H1 (cell line): ENCODE data around the gene MUS81. TPM values are rescaled to one million over a fixed set of nuclear protein-coding genes. Genes with fewer than 3 reads are reported as not detected.

Experiments
- CTCF ChIA-PET: fragments of 300-600 bp; sonication (Branson Sonifier 250); formaldehyde crosslinking; loops from one replicate; lab custom pipeline; 2021; ENCODE audit not compliant: partially characterized antibody; lab: Charles Lee
- POLR2A ChIA-PET: fragments of 300-600 bp; sonication (Branson Sonifier 250); formaldehyde crosslinking; loops from one replicate; lab custom pipeline; 2021; ENCODE audit warnings: inconsistent platforms; ENCODE audit not compliant: partially characterized antibody; lab: Charles Lee
- DNase-seq, 2 experiments: peaks; one replicate each; pipeline versions ENCODE4 v3.0.0 to v3.0.0-alpha.2; 2010 to 2022; ENCODE audit warnings: low spot score in 2 of 2, low read depth in 1 of 2, mixed read lengths in 1 of 2
- FAIRE-seq: peaks from 2 replicates; lab custom pipeline; 2011; peaks lifted over from hg19 to GRCh38; lab: Jason Lieb, UNC
- H2AFZ ChIP-seq: 2 replicates; pipeline ENCODE4 v1.8.1; 2012; ENCODE audit warnings: low read length, inconsistent platforms
- H2AK5ac ChIP-seq: 2 replicates; pipeline ENCODE4 v1.6.1; 2013; ENCODE audit warnings: low read depth, low read length
- H2BK120ac ChIP-seq: replicated peaks from 2 replicates; pipeline ENCODE3; 2013; ENCODE audit warnings: low read depth, low read length, inconsistent platforms
- H2BK12ac ChIP-seq: 2 replicates; pipeline ENCODE4 v1.6.1; 2013; ENCODE audit warnings: low read depth, low read length
- H2BK15ac ChIP-seq: 2 replicates; pipeline ENCODE4 v1.6.1; 2013; ENCODE audit warnings: low read length
- H2BK20ac ChIP-seq: 2 replicates; pipeline ENCODE4 v1.6.1; 2013; ENCODE audit warnings: low read length
- H2BK5ac ChIP-seq: 2 replicates; pipeline ENCODE4 v1.6.1; 2013; ENCODE audit warnings: low read depth, low read length
- H3K14ac ChIP-seq: 2 replicates; pipeline ENCODE4 v1.6.1; 2013; ENCODE audit warnings: inconsistent platforms; ENCODE audit not compliant: insufficient read length
- H3K18ac ChIP-seq: 2 replicates; pipeline ENCODE4 v1.6.1; 2013; ENCODE audit warnings: low read length; ENCODE audit errors: extremely low read depth
- H3K23ac ChIP-seq: 2 replicates; pipeline ENCODE4 v1.6.1; 2013; ENCODE audit warnings: inconsistent platforms; ENCODE audit not compliant: insufficient read length
- H3K23me2 ChIP-seq: 2 replicates; pipeline ENCODE4 v1.6.1; 2013; ENCODE audit warnings: low read depth, low read length
- H3K27ac ChIP-seq: 2 replicates; pipeline ENCODE4 v1.6.1; 2011; ENCODE audit warnings: low read depth, low read length, inconsistent platforms
- H3K27me3 ChIP-seq, 4 experiments: replicated peaks in 1 of 4; 1 replicate in 1 of 4; 2 replicates in 3 of 4; pipeline versions ENCODE4 v1.6.1 to v1.8.1; 2011 to 2013; ENCODE audit warnings: low read length in 3 of 4, mild to moderate bottlenecking in 3 of 4, inconsistent platforms in 2 of 4, mixed read lengths in 2 of 4, moderate library complexity in 1 of 4; ENCODE audit not compliant: control insufficient read depth in 3 of 4, insufficient read depth in 3 of 4; ENCODE audit errors: extremely low read depth in 1 of 4
- H3K36me3 ChIP-seq, 4 experiments: 2 replicates each; pipeline versions ENCODE4 v1.6.1 to v1.8.1; 2011 to 2013; ENCODE audit warnings: mild to moderate bottlenecking in 4 of 4, low read length in 3 of 4, moderate library complexity in 2 of 4, control low read depth in 1 of 4, inconsistent platforms in 1 of 4; ENCODE audit not compliant: insufficient read depth in 4 of 4, control insufficient read depth in 2 of 4
- H3K4ac ChIP-seq: replicated peaks from 2 replicates; pipeline ENCODE3; 2013; ENCODE audit warnings: low read length, low read depth, mixed read lengths, inconsistent platforms; ENCODE audit not compliant: insufficient read length
- H3K4me1 ChIP-seq, 4 experiments: replicated peaks in 1 of 4; 1 replicate in 1 of 4; 2 replicates in 3 of 4; pipeline versions ENCODE4 v1.6.1 to v1.8.1; 2011 to 2013; ENCODE audit warnings: low read length in 3 of 4, inconsistent platforms in 2 of 4, mixed read lengths in 1 of 4; ENCODE audit not compliant: insufficient read depth in 4 of 4, control insufficient read depth in 3 of 4
- H3K4me2 ChIP-seq, 2 experiments: 2 replicates each; pipeline versions ENCODE4 v1.6.1 to v1.8.1; 2011 to 2013; ENCODE audit warnings: low read depth in 2 of 2, low read length in 2 of 2, control low read depth in 1 of 2, inconsistent platforms in 1 of 2, mild to moderate bottlenecking in 1 of 2; ENCODE audit not compliant: insufficient read depth in 1 of 2
- H3K4me3 ChIP-seq, 4 experiments: fragments of 200-600, 300-600 bp in 1 of 4; sonication (generic), shearing (Covaris generic), sonication (Bioruptor Twin) in 1 of 4; 2 replicates each; pipeline versions ENCODE4 v1.5.1 to v1.8.1; 2011 to 2016; ENCODE audit warnings: low read length in 4 of 4, low read depth in 3 of 4, control low read depth in 2 of 4, inconsistent platforms in 2 of 4, mild to moderate bottlenecking in 2 of 4, mixed read lengths in 1 of 4, moderate library complexity in 1 of 4; ENCODE audit not compliant: insufficient read depth in 2 of 4; ENCODE audit errors: extremely low read depth in 1 of 4
- H3K56ac ChIP-seq: replicated peaks from 2 replicates; pipeline ENCODE3; 2013; ENCODE audit warnings: low read depth, mild to moderate bottlenecking, mixed read lengths, low read length, inconsistent platforms; ENCODE audit not compliant: insufficient read length
- H3K79me1 ChIP-seq: 2 replicates; pipeline ENCODE4 v1.6.1; 2013; ENCODE audit warnings: low read depth, low read length, control low read depth
- H3K79me2 ChIP-seq, 2 experiments: 2 replicates each; pipeline versions ENCODE4 v1.6.1 to v1.8.1; 2012 to 2013; ENCODE audit warnings: low read length in 2 of 2, mild to moderate bottlenecking in 2 of 2, inconsistent platforms in 1 of 2; ENCODE audit not compliant: insufficient read depth in 2 of 2, control insufficient read depth in 1 of 2
- H3K9ac ChIP-seq, 4 experiments: replicated peaks in 1 of 4; 1 replicate in 1 of 4; 2 replicates in 3 of 4; pipeline versions ENCODE4 v1.6.1 to v1.8.1; 2011 to 2013; ENCODE audit warnings: low read depth in 3 of 4, low read length in 3 of 4, control low read depth in 2 of 4, mild to moderate bottlenecking in 2 of 4, moderate library complexity in 2 of 4, inconsistent platforms in 1 of 4; ENCODE audit errors: extremely low read depth in 1 of 4
- H3K9me3 ChIP-seq, 2 experiments: 2 replicates each; pipeline versions ENCODE4 v1.6.1 to v1.8.1; 2012 to 2013; ENCODE audit warnings: mild to moderate bottlenecking in 2 of 2, moderate library complexity in 2 of 2, control low read depth in 1 of 2, inconsistent platforms in 1 of 2, low read depth in 1 of 2, low read length in 1 of 2, mixed read lengths in 1 of 2; ENCODE audit not compliant: insufficient read depth in 2 of 2
- H4K20me1 ChIP-seq, 2 experiments: replicated peaks in 1 of 2; 2 replicates each; pipeline versions ENCODE3 to v1.8.1; 2011 to 2013; ENCODE audit warnings: inconsistent platforms in 2 of 2, low read length in 2 of 2, mild to moderate bottlenecking in 1 of 2; ENCODE audit not compliant: insufficient read depth in 2 of 2, control insufficient read depth in 1 of 2
- H4K5ac ChIP-seq: 2 replicates; pipeline ENCODE4 v1.6.1; 2013; ENCODE audit warnings: low read length, low read depth, mixed read lengths, inconsistent platforms; ENCODE audit not compliant: insufficient read length
- H4K8ac ChIP-seq: 2 replicates; pipeline ENCODE4 v1.8.0; 2013; ENCODE audit warnings: mild to moderate bottlenecking, moderate library complexity, low read length, inconsistent platforms; ENCODE audit not compliant: insufficient read depth; ENCODE audit errors: extremely low read depth
- H4K91ac ChIP-seq: replicated peaks from 2 replicates; pipeline ENCODE3; 2013; ENCODE audit warnings: low read length, mixed read lengths, inconsistent platforms; ENCODE audit not compliant: insufficient read length
- ATF3 ChIP-seq: IDR thresholded peaks from 2 replicates; pipeline ENCODE4 v1.6.1; 2011; ENCODE audit warnings: low read depth, mild to moderate bottlenecking, low read length; ENCODE audit not compliant: insufficient read depth
- BCL11A ChIP-seq, 2 experiments: IDR thresholded peaks; one replicate each; pipeline ENCODE4 v1.6.1; 2011; ENCODE audit warnings: low read depth in 2 of 2, low read length in 2 of 2, mild to moderate bottlenecking in 2 of 2
- CBX8 ChIP-seq: fragments of 300-800, 300-1000 bp; sonication (generic); IDR thresholded peaks from 2 replicates; pipeline ENCODE4 v1.7.1; 2016; ENCODE audit warnings: low read depth, low read length, borderline replicate concordance
- CHD2 ChIP-seq: IDR thresholded peaks from 2 replicates; pipeline ENCODE4 v1.6.1; 2012; ENCODE audit warnings: low read length, improper control_type of control experiment
- GTF2F1 ChIP-seq: IDR thresholded peaks from 2 replicates; pipeline ENCODE4 v1.6.1; 2012; ENCODE audit warnings: low read depth, low read length, improper control_type of control experiment, borderline replicate concordance
- RFX5 ChIP-seq: IDR thresholded peaks from 2 replicates; pipeline ENCODE4 v1.6.1; 2011; ENCODE audit warnings: low read depth, low read length, improper control_type of control experiment, borderline replicate concordance
- SRF ChIP-seq: IDR thresholded peaks from 2 replicates; pipeline ENCODE4 v1.6.1; 2011; ENCODE audit warnings: mild to moderate bottlenecking, low read depth, low read length, moderate library complexity
- WGBS, 2 experiments: shearing (Covaris generic) in 1 of 2; methylation state at CpG; one replicate each; pipeline versions ENCODE4 v1.1.6 to v1.1.7; 2013 to 2015; ENCODE audit warnings: low lambda C conversion rate in 2 of 2, mixed read lengths in 2 of 2, inconsistent platforms in 1 of 2, low coverage in 1 of 2, missing lambda C conversion rate in 1 of 2; ENCODE audit not compliant: insufficient replicate concordance in 2 of 2, insufficient coverage in 1 of 2, insufficient read length in 1 of 2; ENCODE audit errors: extremely low coverage in 1 of 2, missing lambda C conversion rate in 1 of 2; 5-methylcytosine and 5-hydroxymethylcytosine counted together
- polyA plus RNA-seq, 7 experiments: library from polyadenylated mRNA; depleted of rRNA in 3 of 7; stranded (reverse) in 5 of 7; unstranded in 2 of 7; fragments of >200 nt in 5 of 7; fragments of 200-250 nt in 2 of 7; gene quantifications; 1 replicate in 5 of 7; 2 replicates in 1 of 7; 4 replicates in 1 of 7; pipeline versions ENCODE4 v1.2.1 to v1.2.3, GENCODE V29; 2011 to 2013; ENCODE audit warnings: missing spikeins in 2 of 7, mixed read lengths in 2 of 7
- total RNA-seq: library from RNA; stranded (reverse); fragmentation: NEBNext Ultra II Directional; extraction: Animal tissue kit (Norgen Biotek cat#: 25700); gene quantifications from 2 replicates; pipeline ENCODE4 v1.2.1, GENCODE V29; 2021

MUS81 gene
- total and polyA plus RNA-seq, 2 of the 8 experiments (the other 6 are each of a cell fraction or from before 2014, with no cell fraction given) = 30.2 to 31.5 TPM

- H3K79me2 ChIP-seq = no peaks in the 10 kb centered on the region
- POLR2A ChIA-PET = interaction anchor here (1.2 to 1.4 kb wide), 3 partner anchors 9 to 99 kb away, joined by 3 to 4 read pairs (median 4); partner anchors contain the start of gene KAT5
- H3K27ac ChIP-seq = no peak overlapping the region
- no peaks in the 10 kb centered on the region for H3K23me2 ChIP-seq
- no peak overlapping the region for H3K56ac ChIP-seq
- DNase-seq = no peak
- WGBS, 2 experiments = 82% methylated on average over 19 of the region's 19 CpGs; no CpG with 5 or more reads in 1 of the 2 experiments
- no peak overlapping the region for H3K18ac ChIP-seq
- H3K23ac ChIP-seq = no peak overlapping the region
- H2BK20ac ChIP-seq = no peak overlapping the region
- peaks cover 2% of the 10 kb centered on the region; the same call in 1 of the 2 replicates for H3K79me1 ChIP-seq
- H3K9ac ChIP-seq = no peak overlapping the region
- H3K4ac ChIP-seq = no peak overlapping the region
- peaks cover 0 to 5% of the 10 kb centered on the region in 2 experiments for H4K20me1 ChIP-seq
- FAIRE-seq = no peak
- no peak overlapping the region for H2BK12ac ChIP-seq
- no peaks in the 10 kb centered on the region for H3K9me3 ChIP-seq
- H2BK15ac ChIP-seq = no peak overlapping the region
- H4K5ac ChIP-seq = no peak overlapping the region
- H4K8ac ChIP-seq = no peak overlapping the region
- no peak overlapping the region for H2BK5ac ChIP-seq
- H3K14ac ChIP-seq = no peak overlapping the region
- H3K36me3 ChIP-seq = no peaks in the 10 kb centered on the region
- no peak overlapping the region for H2AK5ac ChIP-seq
- H3K4me1 ChIP-seq = no peaks in the 10 kb centered on the region
- no peak overlapping the region for H2BK120ac ChIP-seq
- CTCF ChIA-PET = interaction anchor here (0.7 to 19.6 kb wide), 14 partner anchors 9 to 106 kb away, joined by 3 to 347 read pairs (median 4); partner anchors contain the start of genes AP5B1, FIBP and KAT5
- no peak overlapping the region for H3K4me3 ChIP-seq
- no peak overlapping the region for H3K4me2 ChIP-seq
- H2AFZ ChIP-seq = no peak overlapping the region
- H3K27me3 ChIP-seq = peaks cover 0 to 4% (median 3%) of the 10 kb centered on the region in 4 experiments; a peak in 4 of 7 replicates
- TF ChIP-seq GTF2F1 (no peak), RFX5 (no peak), ATF3 (no peak), SRF (no peak), BCL11A (IDR thresholded peaks at IDR 0.05; ENCODE audit: low read depth in 2 of 2, low read length in 2 of 2) (no peak), CHD2 (no peak), CBX8 (no peak)
- no peak overlapping the region for H4K91ac ChIP-seq
Observed at GRCh38 chr11:65811764-65812475, 48.3 kb upstream of the MUS81 start.
